ENCODE measurements around the gene ADAMTSL5. TPM values are rescaled to one million over a fixed set of nuclear protein-coding genes. Genes with fewer than 3 reads are reported as not detected.
A peak's percentile ranks its signal among the peaks of the same experiment; 100 is the strongest.

Gene ADAMTSL5
- total and polyA plus RNA-seq, 2 of the 13 experiments (the other 11 are each of a cell fraction or from before 2014, with no cell fraction given): 0.60 to 2.7 TPM

DNA sequence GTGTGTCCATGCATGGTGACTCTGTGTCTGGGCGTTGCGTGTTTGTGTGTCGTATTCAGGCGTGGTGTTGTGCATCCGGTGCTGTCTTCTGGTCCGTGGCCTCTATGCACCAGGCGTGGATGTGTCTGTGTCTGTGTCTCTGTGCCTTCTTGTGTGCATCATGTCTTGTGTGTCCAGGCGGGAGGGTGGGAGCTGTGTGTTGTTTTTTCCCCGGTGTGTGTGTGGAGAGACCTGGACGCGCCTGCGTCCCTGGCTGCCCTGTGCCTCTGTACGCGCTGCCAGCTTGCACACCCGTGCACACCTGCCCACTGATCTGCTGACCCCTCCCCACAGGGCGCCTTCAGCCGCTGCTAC is 12.1 kb upstream of the ADAMTSL5 start:
- WGBS (ENCODE audit: low lambda C conversion rate): 30% methylated on average over 7 of the region's 17 CpGs
- ChIA-PET POLR2A (no interaction called here), CTCF (ENCODE audit: low intra/inter-chr PET ratio, low total read pairs) (no interaction called here)
- Histone ChIP-seq H3K79me2 (ENCODE audit: insufficient read depth, low read length) (no peaks in the 10 kb centered on the region), H3K36me3 (replicated peaks in 1 of 2; ENCODE audit: control insufficient read depth in 1 of 2, insufficient read depth in 2 of 2, low read length in 2 of 2) (no peaks in the 10 kb centered on the region), H3K9me3 (ENCODE audit: low read length) (no peaks in the 10 kb centered on the region), H3K27me3 (ENCODE audit: control insufficient read depth in 1 of 2, insufficient read depth in 2 of 2, low read length in 2 of 2) (peaks cover 30 to 63% of the 10 kb centered on the region in 2 experiments), H3K4me3 (replicated peaks in 1 of 3; ENCODE audit: insufficient read depth in 1 of 3, low read depth in 2 of 3, low read length in 3 of 3) (no peak overlapping the region), H3K9ac (ENCODE audit: insufficient read depth, low read depth, low read length) (no peak overlapping the region), H3K4me2 (ENCODE audit: low read depth, low read length) (no peak overlapping the region), H2AFZ (ENCODE audit: low read length) (no peak overlapping the region), H3K4me1 (ENCODE audit: insufficient read depth, low read length) (peaks cover 19% of the 10 kb centered on the region), H3K27ac (ENCODE audit: extremely low read length, insufficient read depth, low read length) (no peak overlapping the region), H4K20me1 (ENCODE audit: insufficient read depth, low read length) (no peaks in the 10 kb centered on the region)
- intact Hi-C loops (cut with micrococcal nuclease; ENCODE audit: unreplicated experiment) (no loop called here), in situ Hi-C loops (cut with HindIII; ENCODE audit: extremely low pct_ligation_motif_present, low pct_unique_long_range_greater_than_20kb) (no loop called here)
- no TSS peak for BruUV-seq (replicated peaks)
- DNase-seq (ENCODE audit: low spot score): no peak
- FAIRE-seq: no peak
- no peak; the same call in 2 of the 3 replicates for ATAC-seq
- TF ChIP-seq NCOA1 (CRISPR knock-in tag; IDR thresholded peaks at IDR 0.05) (no peak), CEBPG (CRISPR knock-in tag; IDR thresholded peaks at IDR 0.05) (no peak), POLR2A (IDR thresholded peaks at IDR 0.05; ENCODE audit: insufficient read depth in 1 of 2, low read depth in 2 of 2, low read length in 2 of 2) (peak in 1 of 2 experiments; percentile 7; a peak in 1 of 4 replicates), SMYD3 (CRISPR knock-in tag; IDR thresholded peaks at IDR 0.05) (no peak), CBFB (CRISPR knock-in tag; IDR thresholded peaks at IDR 0.05) (no peak), ZNF230 (CRISPR knock-in tag; IDR thresholded peaks at IDR 0.05) (no peak), ZMYM4 (CRISPR knock-in tag; IDR thresholded peaks at IDR 0.05) (no peak), ZNF749 (CRISPR knock-in tag; IDR thresholded peaks at IDR 0.05; ENCODE audit: borderline replicate concordance) (no peak), ZNF616 (CRISPR knock-in tag; IDR thresholded peaks at IDR 0.05; ENCODE audit: low read depth) (no peak), KLF16 (CRISPR knock-in tag; IDR thresholded peaks at IDR 0.05) (no peak), MTA3 (CRISPR knock-in tag; IDR thresholded peaks at IDR 0.05) (no peak), KDM2A (CRISPR knock-in tag; IDR thresholded peaks at IDR 0.05; ENCODE audit: borderline replicate concordance, low read depth) (peak; percentile 13; the same call in 1 of the 2 replicates), THAP11 (CRISPR knock-in tag; IDR thresholded peaks at IDR 0.05) (no peak), AKAP8 (CRISPR knock-in tag; IDR thresholded peaks at IDR 0.05) (0 out of 2 replicates have a peak, but pooled peaks have one; percentile 10), ZFAT (CRISPR knock-in tag; conservative IDR thresholded peaks at IDR 0.05) (no peak), SP140L (CRISPR knock-in tag; IDR thresholded peaks at IDR 0.05; ENCODE audit: borderline replicate concordance) (no peak), HDAC2 (CRISPR knock-in tag; IDR thresholded peaks at IDR 0.05) (no peak)
- TF ChIP-seq, protein P1, sequence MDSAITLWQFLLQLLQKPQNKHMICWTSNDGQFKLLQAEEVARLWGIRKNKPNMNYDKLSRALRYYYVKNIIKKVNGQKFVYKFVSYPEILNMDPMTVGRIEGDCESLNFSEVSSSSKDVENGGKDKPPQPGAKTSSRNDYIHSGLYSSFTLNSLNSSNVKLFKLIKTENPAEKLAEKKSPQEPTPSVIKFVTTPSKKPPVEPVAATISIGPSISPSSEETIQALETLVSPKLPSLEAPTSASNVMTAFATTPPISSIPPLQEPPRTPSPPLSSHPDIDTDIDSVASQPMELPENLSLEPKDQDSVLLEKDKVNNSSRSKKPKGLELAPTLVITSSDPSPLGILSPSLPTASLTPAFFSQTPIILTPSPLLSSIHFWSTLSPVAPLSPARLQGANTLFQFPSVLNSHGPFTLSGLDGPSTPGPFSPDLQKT (CRISPR knock-in tag; IDR thresholded peaks at IDR 0.05; ENCODE audit: borderline replicate concordance): no peak
- TF ChIP-seq, protein P2, sequence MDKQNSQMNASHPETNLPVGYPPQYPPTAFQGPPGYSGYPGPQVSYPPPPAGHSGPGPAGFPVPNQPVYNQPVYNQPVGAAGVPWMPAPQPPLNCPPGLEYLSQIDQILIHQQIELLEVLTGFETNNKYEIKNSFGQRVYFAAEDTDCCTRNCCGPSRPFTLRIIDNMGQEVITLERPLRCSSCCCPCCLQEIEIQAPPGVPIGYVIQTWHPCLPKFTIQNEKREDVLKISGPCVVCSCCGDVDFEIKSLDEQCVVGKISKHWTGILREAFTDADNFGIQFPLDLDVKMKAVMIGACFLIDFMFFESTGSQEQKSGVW (CRISPR knock-in tag; IDR thresholded peaks at IDR 0.05; ENCODE audit: borderline replicate concordance): no peak
- TF ChIP-seq, protein P3, sequence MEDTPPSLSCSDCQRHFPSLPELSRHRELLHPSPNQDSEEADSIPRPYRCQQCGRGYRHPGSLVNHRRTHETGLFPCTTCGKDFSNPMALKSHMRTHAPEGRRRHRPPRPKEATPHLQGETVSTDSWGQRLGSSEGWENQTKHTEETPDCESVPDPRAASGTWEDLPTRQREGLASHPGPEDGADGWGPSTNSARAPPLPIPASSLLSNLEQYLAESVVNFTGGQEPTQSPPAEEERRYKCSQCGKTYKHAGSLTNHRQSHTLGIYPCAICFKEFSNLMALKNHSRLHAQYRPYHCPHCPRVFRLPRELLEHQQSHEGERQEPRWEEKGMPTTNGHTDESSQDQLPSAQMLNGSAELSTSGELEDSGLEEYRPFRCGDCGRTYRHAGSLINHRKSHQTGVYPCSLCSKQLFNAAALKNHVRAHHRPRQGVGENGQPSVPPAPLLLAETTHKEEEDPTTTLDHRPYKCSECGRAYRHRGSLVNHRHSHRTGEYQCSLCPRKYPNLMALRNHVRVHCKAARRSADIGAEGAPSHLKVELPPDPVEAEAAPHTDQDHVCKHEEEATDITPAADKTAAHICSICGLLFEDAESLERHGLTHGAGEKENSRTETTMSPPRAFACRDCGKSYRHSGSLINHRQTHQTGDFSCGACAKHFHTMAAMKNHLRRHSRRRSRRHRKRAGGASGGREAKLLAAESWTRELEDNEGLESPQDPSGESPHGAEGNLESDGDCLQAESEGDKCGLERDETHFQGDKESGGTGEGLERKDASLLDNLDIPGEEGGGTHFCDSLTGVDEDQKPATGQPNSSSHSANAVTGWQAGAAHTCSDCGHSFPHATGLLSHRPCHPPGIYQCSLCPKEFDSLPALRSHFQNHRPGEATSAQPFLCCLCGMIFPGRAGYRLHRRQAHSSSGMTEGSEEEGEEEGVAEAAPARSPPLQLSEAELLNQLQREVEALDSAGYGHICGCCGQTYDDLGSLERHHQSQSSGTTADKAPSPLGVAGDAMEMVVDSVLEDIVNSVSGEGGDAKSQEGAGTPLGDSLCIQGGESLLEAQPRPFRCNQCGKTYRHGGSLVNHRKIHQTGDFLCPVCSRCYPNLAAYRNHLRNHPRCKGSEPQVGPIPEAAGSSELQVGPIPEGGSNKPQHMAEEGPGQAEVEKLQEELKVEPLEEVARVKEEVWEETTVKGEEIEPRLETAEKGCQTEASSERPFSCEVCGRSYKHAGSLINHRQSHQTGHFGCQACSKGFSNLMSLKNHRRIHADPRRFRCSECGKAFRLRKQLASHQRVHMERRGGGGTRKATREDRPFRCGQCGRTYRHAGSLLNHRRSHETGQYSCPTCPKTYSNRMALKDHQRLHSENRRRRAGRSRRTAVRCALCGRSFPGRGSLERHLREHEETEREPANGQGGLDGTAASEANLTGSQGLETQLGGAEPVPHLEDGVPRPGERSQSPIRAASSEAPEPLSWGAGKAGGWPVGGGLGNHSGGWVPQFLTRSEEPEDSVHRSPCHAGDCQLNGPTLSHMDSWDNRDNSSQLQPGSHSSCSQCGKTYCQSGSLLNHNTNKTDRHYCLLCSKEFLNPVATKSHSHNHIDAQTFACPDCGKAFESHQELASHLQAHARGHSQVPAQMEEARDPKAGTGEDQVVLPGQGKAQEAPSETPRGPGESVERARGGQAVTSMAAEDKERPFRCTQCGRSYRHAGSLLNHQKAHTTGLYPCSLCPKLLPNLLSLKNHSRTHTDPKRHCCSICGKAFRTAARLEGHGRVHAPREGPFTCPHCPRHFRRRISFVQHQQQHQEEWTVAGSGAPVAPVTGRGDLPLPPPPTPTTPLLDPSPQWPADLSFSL (CRISPR knock-in tag; IDR thresholded peaks at IDR 0.05): peak; percentile 83

Data from HepG2 (cell line).